Measurements from ENCODE around the gene TMEM182.

TMEM182 gene, protein sequence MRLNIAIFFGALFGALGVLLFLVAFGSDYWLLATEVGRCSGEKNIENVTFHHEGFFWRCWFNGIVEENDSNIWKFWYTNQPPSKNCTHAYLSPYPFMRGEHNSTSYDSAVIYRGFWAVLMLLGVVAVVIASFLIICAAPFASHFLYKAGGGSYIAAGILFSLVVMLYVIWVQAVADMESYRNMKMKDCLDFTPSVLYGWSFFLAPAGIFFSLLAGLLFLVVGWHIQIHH

DNA sequence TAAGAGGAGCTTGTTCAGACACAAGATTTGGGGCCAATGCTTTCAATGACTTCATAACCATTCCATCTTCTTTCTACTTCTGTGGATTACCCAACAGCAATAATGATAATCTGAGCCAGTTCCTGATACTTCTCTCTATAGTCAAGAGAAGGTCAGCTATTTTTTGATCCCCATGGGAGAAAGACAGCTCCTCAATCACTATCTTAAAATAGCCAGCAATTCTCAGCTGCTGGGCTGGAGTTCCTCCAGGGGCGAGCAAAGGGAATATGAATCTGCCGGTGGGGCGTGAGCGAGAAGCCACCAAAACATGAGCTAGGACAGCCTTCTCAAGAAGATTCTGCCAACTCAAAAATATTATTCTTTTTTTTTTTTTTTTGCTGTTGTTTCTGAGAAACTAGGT lies at the start of gene TMEM182:
TMEM182 (plus strand) TSS at position 269 of the 400 bp plus-strand sequence. CDS start 187 bp downstream, outside the sequence.
- FAIRE-seq = no peak

DNA sequence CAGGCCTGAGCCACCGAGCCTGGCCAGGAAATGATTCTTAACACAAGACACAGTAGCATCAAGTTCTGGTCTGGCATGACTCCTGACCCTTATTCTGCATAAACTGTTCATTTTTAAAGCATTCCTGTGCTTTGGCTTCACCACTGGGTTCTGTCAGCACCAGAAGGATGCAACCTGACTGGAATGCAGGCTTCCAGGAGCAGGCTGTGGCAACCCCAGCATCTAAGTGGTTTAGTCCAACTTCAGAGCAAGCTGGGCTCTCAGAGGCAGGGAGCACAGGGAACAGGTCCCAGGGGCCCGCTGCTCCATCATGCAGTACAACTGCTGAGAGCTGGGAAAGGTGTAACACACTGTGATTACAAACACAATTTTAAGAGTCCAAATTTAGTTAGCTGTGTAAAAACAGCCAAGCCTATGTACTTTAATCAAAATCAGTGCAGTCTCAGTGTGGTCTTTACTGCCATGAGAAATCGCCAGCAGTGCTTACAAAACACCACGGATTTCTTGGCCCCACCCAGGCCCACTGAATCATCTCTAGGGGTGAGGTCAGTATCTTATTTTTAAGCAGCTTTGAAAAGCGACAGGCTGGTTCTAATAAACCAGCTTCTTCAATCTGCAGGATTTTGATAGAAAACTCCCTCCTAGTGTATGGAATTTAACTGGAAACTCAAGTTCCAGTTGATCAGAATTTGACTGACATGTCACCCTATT lies 44.4 kb upstream of the TMEM182 start:
- FAIRE-seq = no peak

DNA sequence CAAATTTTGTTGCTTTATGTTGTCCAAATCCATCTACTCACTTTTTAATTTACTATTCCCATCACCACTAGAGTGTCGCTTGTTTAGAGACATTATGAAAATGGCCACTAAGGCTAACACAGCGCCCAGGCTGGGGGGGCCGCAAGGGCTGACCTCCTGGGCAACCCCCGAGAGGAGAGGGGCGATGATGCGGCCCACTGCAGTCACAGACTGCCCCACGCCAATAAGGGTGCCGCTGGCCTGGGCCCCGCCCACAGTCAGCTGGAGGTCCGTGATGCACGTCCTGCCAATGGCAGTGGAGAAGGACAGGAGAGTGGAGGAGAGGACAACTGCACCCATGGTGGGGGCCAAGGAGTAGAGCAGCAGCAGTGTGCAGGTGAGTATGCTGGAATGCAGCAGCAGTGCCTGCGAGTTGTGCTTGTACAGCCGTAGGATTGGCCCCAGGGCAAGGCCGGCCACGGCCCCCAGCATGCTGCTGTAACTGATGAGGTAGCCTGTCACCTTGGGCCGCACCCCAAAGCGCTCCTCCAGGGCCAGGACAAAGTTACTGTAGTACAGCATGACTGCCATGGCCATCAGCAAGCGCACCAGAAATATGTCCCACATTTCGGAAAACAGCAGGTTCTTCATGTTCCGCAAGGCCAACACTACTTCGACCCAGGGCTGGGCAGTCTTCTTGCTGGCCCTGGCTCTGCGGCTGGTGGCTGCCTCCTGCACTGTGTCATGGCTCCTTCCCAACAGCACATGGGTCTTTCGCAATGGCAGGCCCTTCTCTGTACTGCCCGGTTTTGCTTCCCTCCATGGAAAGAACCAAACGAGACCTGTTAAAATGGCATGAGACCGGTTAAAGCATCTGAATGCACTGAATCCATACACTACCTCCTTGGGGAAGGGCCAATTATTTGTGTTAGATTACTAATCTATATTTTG lies 43.2 kb upstream of the TMEM182 start:
- FAIRE-seq = no peak

DNA sequence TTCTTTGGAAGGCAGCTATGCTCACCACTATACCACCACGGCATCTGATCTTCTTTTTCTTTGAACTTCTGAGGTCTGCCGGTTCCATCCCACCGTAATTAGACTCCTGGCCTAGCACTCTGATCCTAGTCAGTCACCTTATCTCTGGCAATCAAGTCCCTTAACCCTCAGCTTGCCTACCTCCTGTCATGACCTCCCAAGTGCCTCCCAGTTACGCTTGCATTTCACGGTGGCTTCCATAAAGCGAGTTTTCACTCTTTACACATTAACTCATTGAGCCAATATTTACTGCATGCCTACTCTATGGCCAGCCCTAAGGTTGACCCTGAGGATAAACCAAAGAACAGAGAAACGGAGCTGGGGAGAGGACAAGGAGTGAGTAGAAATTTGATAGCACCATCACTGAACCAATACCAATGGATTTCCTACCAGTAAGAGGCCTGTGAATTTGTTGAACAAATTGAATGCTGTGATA lies 37.8 kb upstream of the TMEM182 start:
- no peak for FAIRE-seq

DNA sequence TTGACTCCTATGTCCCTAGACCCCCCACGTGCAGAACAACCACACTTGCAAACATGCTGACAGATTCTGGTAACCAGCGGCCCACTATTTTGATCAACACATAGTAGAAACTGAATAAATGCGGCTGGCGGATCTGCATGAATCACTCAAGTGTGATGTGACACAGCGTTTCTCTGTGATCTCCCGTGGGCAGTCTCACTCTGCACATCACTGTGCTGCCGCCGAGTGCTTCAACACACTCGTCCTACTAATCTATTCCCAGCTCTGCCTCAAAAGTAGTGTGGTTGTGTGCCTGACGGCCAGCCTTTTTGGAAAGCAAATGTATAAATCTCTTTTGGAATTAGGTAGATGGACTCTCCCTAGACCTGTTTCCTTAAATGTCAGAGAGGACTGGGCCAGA lies 37.3 kb upstream of the TMEM182 start:
- FAIRE-seq = no peak

DNA sequence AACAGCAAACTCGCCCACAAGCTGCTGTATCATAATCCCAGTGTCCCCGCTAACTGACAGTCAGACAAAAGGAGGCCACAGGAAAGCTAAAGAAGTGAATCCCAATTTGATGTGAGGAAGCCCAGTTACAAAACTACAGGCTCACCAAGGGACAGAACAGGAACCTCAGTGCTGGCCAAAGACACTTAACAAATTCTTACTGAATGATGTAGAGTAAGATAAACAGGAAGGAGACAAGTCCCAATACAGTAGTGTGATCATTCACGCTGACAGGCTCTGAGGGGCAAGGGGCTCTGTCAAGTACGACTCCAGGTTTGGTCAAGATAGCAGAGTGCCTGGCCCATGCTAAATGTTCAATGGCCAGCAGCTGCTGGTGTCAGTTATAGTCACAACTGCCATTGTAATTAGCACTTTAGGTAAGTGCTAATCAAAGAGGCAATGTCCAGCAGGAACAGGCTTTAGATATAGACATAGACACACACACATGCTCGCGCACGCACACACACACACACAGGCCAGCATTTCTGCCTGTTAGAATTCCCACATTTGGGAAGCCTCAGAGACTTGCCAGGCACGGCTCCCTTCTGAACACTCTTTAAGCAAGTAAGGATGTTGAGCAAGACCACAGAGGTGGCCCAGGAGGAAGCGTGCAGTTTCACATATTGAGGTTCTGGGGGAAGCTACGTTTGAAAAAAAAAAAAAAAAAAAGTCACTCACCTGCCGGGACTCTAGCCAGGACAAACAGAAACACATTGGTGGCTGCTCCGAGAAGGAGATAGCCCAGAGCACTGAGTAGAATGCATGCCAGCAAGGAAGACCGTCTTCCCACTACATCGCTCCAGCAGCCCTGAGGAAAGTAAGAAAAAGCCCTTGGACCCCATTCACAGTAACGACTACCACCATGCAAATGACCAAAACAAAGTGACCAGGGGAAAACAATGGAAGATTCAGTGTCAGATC lies 35.4 kb upstream of the TMEM182 start:
- FAIRE-seq = no peak

DNA sequence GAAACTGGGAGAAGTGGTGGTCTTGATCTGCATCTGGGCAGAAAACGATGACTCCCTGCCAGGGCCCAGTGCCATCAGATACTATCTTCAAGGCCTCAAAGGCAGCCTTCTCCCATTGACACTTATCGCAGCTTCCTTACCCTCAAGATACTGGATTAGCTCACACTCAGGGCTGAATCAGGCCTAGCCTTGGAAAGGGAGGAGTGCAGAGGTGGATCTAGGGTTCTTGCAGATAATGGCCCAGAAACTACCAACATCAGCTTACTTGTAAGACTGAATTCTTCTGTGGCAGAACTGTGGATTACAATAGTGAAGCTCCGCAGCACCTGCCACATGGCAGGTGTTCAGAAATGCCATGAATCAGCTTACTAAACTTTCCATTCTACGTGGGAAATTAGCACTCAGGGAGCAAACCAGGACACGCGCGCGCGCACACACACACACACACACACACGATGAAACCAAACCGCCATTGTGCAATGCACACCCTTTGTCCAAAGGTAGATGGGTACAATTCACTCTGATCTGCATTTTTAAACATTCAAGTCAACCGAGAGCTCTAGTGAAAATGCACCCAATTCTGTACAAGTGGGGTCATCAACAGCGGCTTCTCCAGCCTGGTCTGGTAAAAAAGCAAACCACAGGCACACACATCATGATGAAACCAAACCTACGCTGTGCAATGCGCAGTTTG lies 26.3 kb upstream of the TMEM182 start:
- no peak for FAIRE-seq

DNA sequence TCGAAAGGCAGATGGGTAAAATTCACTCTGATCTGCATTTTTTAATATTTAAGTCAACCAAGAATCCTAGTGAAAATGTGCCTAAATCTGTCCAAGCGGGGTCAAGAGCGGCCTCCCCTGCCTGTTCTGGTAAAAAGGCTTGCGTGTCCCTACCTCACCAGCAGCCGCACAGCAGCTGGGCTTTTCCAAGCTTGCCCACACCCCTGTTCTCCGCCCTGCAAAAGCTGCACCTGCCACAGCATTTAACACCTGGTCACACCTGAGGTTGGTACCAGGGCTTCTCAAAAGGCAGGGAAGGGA lies 25.8 kb upstream of the TMEM182 start:
- no peak for FAIRE-seq

DNA sequence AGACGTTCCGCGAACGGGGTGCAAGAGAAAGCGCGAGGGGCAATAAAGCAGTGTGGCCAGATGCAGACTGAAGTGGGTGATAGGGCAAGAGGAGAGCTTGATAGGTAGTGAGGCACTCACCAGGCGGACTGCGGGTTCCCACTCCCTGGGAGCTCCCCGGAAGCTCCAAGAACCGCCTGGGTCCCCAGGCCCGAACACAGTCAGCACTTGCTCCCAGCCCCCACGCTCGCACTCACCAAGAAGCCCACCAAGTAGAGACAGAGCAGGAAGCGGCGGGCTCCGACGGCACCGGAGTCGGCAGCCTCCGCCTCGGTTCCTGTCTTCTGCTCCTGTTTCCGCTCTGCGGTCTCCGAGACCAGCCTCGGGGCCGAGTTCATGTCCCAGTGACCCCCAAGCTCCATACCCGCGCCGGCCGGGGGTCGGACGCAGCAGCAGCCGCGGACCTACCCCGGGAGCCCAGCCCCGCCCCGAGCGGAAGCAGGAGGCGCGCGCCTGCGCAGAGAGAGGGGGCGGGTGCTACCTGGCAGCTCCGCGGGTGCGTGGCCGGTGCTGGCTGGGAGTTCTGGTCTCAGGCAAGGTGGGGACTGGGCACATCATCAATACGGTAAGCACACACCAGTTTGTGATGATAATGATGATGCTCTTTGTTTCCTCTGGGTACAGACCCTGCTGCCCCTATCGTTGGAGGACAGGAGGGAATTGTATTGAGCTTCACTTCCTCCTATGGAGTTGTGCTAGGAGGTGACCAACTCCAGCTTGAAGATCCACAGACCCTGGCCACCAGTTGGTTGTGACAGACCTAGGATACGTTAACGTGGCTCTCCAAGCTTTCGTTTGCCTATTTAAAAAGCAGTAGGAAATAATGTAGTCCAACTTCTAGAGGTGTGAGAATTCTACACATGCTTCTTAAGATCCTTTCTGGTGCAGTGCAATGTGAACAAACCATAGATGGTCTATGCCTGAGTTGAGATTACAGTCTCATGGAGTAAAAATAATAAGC lies 25.1 kb upstream of the TMEM182 start:
- FAIRE-seq = no peak

DNA sequence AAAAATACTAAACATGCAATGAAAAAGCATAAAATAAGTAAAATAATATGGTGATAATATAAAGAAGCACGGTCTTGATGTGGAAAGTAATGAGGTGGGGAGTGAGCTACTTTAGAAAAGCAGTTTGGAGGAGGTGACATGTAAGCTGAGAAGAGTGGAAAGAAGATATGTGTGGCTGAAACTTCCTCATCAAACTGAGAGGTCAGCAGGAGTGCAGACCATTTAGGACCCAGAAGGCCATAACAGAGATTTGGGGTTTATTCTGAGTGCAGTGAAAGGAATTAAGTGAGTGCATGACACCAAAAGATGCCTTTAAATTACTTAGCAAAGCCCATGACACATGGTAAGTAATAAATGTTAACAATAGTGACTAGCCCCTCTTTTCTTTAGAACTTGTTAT lies 24.4 kb upstream of the TMEM182 start:
- no peak for FAIRE-seq

DNA sequence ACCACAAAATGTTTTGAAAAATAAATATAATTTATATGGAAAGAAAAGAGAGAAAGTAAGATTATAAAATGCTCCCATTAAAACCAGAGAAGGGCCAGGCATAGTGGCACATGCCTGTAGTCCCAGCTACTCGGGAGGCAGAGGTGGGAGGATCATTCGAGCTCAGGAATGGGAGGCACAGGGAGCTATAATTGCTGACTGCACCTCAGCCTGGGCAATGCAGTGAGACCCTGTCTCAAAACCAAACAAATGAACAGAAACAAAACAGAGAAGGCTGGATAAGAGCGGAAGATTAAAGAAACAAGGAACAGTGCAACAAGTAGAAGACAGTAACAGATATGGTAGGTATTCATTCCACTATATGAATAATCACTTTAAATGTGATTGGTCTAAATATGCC lies 18.6 kb upstream of the TMEM182 start:
- no peak for FAIRE-seq

DNA sequence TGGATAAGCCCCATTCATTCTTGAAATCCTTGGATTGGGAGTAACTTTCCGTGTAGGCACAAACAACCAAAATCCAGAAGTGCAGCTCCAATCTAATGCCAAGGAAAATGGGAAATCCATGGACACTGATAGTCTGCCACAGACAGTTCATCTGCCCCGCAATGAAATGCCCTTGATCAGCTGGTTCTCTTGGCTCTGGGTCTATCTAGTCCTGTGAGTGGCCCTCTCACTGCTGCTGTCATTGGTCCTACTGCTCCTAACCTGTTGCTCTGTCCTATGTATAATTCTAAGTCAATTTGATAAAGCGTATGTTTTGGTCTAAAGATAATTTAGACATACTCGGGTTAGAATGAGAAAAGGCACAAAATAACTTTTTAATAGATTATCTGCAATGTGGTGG lies 13.7 kb upstream of the TMEM182 start:
- FAIRE-seq = no peak

DNA sequence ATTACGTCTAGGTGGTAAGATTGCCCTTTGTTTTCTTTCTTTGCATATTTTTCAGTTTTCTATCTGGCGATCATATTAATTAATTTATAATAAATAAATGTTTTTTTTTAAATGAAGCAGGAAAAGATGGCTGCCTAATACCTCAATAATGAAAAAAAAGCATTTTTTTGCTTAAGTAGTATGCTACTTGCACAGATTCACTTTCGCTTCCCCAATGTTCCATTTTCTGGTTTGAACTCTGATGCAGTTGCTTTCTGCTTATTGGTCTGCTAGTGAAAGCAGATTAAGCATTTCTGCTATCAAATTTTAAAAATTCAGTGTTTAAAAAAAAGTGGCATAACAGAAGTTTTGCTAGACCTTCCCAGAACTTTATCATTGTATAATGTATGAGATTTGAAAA lies 11.9 kb upstream of the TMEM182 start:
- FAIRE-seq = no peak

DNA sequence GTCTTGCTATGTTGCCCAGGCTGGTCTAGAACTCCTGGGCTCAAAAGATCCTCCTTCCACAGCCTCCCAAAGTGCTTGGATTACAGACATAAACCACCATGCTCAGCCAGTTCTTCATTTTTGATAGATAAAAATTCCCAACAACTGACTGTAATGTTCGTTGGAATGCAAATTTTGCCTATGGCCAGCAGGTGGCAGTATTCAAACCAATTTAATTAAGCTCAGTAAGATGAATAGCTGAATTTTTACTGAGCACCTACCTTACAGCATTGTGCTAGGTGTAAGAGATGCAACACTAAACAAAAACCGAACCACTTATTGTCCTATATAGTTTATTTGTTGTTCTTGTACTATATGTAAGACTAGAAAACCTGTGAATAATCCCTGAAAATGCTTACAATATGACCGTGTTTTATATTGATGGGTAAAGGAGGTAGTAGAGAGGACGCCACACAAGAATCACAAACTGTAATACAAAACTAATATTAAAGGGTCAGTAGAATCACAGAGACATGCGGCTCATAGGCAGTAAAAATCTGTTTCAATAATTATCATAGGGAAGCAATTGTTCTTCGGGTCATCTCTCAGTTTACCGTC lies 8.2 kb upstream of the TMEM182 start:
- no peak for FAIRE-seq

DNA sequence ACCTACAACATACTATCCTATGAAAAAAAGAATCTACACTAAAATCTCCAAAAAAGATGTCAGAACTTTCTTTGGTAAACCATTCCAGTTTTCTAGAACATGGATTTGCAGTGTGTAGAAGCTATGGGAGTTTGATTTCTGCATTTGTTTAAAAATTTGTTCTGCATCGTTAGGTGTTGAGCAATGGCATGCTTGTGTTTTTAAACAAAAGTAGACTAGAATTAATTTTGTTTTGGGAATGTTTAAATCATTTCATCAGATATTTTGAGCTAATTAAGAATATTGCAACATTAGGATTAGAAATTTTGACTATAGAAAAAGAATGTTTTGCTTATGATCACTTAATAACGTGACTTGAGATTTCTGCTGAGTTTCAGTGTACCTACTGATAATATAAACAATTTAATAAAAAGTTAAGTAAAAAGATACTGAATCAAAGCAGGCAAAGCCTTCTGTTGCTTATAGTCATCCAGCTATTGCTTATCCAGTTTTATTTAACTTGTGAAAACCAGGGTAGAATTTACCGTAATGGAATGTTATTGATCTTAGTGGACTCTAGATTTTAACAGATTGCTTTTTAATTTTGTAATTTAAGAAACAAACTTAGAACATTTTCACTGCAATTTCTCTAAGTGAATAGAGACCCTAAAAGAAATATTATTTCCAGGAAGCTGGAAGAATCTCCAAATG lies 7.2 kb upstream of the TMEM182 start:
- FAIRE-seq = no peak

DNA sequence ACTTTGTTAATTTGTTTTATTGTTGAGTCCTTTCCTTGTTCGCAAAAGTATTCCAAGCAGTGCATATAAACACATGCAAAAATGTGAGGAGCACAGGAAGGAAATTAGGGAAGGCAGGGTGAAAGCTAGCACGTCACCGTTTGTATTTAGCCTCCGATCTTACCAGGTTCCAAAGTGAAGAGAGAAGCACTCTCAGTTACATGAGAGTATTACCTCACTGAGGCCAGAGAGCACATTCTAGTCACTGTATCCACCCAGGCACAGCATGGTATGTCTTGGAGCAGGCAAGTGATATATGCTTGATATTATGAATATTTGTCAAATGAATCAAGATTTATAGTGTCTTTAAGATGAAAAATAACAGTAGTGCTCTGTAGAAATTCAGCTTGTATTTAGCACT lies 6.5 kb upstream of the TMEM182 start:
- FAIRE-seq = no peak

DNA sequence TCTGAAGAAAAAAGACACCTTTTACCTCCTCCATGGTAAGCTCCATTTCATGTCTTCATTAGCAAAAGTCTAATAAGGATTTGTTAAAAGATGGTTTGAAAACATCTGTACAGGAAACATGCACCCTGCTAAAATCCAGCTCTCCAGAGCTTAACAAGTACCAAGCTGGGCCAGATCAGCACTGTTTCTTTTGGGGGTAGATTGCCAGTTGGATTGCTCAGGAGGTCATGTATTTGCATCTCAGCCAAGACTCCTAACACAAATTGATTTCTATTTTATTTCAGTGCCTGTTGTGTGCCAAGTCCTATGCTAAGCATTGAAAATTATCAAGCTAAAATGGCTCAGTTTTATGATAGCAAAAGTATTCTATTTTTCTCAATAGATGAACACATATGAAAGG lies 3.4 kb upstream of the TMEM182 start:
- FAIRE-seq = no peak

DNA sequence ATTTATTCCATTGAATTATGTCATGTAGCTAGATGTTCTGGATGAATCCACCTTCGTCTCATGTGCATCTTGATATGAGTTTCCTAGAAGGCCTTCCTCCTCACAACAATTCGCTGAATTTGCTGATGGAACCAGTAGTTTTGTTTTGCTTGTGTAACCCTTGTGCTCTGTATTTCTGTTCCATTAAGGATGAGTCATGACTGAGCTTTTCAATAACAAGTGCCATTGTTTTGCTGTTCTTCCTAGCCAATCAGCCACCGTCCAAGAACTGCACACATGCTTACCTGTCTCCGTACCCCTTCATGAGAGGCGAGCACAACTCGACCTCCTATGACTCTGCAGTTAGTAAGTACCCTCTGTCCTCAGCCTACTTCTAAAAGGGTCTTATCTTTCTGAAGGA lies 2.3 kb downstream of the TMEM182 start:
- FAIRE-seq = no peak

DNA sequence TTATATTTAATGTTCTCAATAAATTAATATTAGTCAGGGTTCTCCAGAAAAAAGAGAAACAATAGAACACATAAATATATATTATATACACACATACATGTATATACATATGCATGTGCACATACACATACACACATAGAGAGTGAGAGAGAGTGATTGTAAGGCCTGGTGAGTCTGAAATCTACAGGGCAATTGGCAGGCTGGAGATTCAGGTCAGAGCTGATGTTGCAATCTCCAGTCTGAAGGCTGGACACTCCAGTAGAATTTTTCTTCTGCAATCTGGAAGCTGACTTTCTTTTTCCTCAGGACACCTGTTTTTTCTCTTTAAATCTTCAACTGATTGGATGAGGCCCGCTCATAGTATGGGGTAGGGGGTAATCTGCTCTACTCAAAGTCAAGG lies 3.2 kb downstream of the TMEM182 start:
- no peak for FAIRE-seq
